Glutamatergic neuron (in vitro differentiated cells): Measurements from ENCODE around the gene DHX40. TPM values are rescaled to one million over a fixed set of nuclear protein-coding genes. Genes with fewer than 3 reads are reported as not detected.

Experiments used
- DNase-seq: peaks from one replicate; pipeline ENCODE4 v3.0.0; 2022
- H3K27ac Mint-ChIP-seq: one replicate; pipeline ENCODE4 v1.8.0; 2020; ENCODE audit warnings: mild to moderate bottlenecking, mixed read lengths, inconsistent platforms; ENCODE audit not compliant: unreplicated experiment
- H3K27me3 Mint-ChIP-seq: one replicate; pipeline ENCODE4 v1.8.0; 2020; ENCODE audit warnings: mild to moderate bottlenecking, moderate library complexity, mixed read lengths, inconsistent platforms; ENCODE audit not compliant: unreplicated experiment
- H3K36me3 Mint-ChIP-seq: one replicate; pipeline ENCODE4 v1.8.0; 2020; ENCODE audit warnings: mild to moderate bottlenecking, mixed read lengths, inconsistent platforms; ENCODE audit not compliant: unreplicated experiment
- H3K4me1 Mint-ChIP-seq: one replicate; pipeline ENCODE4 v1.8.0; 2020; ENCODE audit warnings: mild to moderate bottlenecking, low read depth, mixed read lengths, inconsistent platforms; ENCODE audit not compliant: unreplicated experiment
- H3K4me3 Mint-ChIP-seq: one replicate; pipeline ENCODE4 v1.8.0; 2020; ENCODE audit warnings: mild to moderate bottlenecking, mixed read lengths, inconsistent platforms; ENCODE audit not compliant: unreplicated experiment
- H3K9me3 Mint-ChIP-seq: one replicate; pipeline ENCODE4 v1.8.0; 2020; ENCODE audit warnings: mild to moderate bottlenecking, moderate library complexity, mixed read lengths, inconsistent platforms; ENCODE audit not compliant: unreplicated experiment
- total RNA-seq: library from RNA; stranded (reverse); fragmentation: NEBNext Ultra II Directional; extraction: Animal tissue kit (Norgen Biotek cat#: 25700); gene quantifications from one replicate; pipeline ENCODE4 v1.2.1, GENCODE V29; 2021; ENCODE audit not compliant: unreplicated experiment
- TF ChIP-seq, protein P1 (sequence below): fragments of 200-600 bp; sonication (generic); IDR thresholded peaks from one replicate; pipeline ENCODE4 v1.5.0; 2021; ENCODE audit not compliant: partially characterized antibody, unreplicated experiment

The DHX40 gene
- total RNA-seq, 1 donor from 2014 or later, result 33.7 TPM

GRCh38 chr17:59601130-59601529 is 35.7 kb downstream of the DHX40 start:
- H3K27me3 Mint-ChIP-seq, result no peaks in the 10 kb centered on the region
- no peaks in the 10 kb centered on the region for H3K36me3 Mint-ChIP-seq
- no peaks in the 10 kb centered on the region for H3K4me1 Mint-ChIP-seq
- H3K9me3 Mint-ChIP-seq, result no peaks in the 10 kb centered on the region
- H3K27ac Mint-ChIP-seq, result no peak overlapping the region
- no peak for DNase-seq
- no peak overlapping the region for H3K4me3 Mint-ChIP-seq
- TF ChIP-seq, protein P1, sequence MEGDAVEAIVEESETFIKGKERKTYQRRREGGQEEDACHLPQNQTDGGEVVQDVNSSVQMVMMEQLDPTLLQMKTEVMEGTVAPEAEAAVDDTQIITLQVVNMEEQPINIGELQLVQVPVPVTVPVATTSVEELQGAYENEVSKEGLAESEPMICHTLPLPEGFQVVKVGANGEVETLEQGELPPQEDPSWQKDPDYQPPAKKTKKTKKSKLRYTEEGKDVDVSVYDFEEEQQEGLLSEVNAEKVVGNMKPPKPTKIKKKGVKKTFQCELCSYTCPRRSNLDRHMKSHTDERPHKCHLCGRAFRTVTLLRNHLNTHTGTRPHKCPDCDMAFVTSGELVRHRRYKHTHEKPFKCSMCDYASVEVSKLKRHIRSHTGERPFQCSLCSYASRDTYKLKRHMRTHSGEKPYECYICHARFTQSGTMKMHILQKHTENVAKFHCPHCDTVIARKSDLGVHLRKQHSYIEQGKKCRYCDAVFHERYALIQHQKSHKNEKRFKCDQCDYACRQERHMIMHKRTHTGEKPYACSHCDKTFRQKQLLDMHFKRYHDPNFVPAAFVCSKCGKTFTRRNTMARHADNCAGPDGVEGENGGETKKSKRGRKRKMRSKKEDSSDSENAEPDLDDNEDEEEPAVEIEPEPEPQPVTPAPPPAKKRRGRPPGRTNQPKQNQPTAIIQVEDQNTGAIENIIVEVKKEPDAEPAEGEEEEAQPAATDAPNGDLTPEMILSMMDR, result no peak

GRCh38 chr17:59607061-59607460 is 41.7 kb downstream of the DHX40 start:
- Mint-ChIP-seq H3K27me3 (no peaks in the 10 kb centered on the region), H3K4me3 (no peak overlapping the region), H3K4me1 (no peaks in the 10 kb centered on the region), H3K27ac (no peak overlapping the region), H3K9me3 (no peaks in the 10 kb centered on the region), H3K36me3 (no peaks in the 10 kb centered on the region)
- DNase-seq, result no peak
- TF ChIP-seq, protein P1, result no peak

- H3K4me1 Mint-ChIP-seq, result no peaks in the 10 kb centered on the region
- H3K27me3 Mint-ChIP-seq, result no peaks in the 10 kb centered on the region
- TF ChIP-seq, protein P1, result peak; percentile 54
- H3K27ac Mint-ChIP-seq, result no peak overlapping the region
- H3K4me3 Mint-ChIP-seq, result no peak overlapping the region
- H3K36me3 Mint-ChIP-seq, result no peaks in the 10 kb centered on the region
- no peaks in the 10 kb centered on the region for H3K9me3 Mint-ChIP-seq
- peak; percentile 55 for DNase-seq
Measured at GRCh38 chr17:59607817-59608403, 42.5 kb downstream of the DHX40 start.

- H3K4me3 Mint-ChIP-seq, result no peak overlapping the region
- peaks cover 2% of the 10 kb centered on the region for H3K4me1 Mint-ChIP-seq
- no peaks in the 10 kb centered on the region for H3K27me3 Mint-ChIP-seq
- TF ChIP-seq, protein P1, result no peak
- H3K9me3 Mint-ChIP-seq, result no peaks in the 10 kb centered on the region
- H3K36me3 Mint-ChIP-seq, result no peaks in the 10 kb centered on the region
- H3K27ac Mint-ChIP-seq, result no peak overlapping the region
- DNase-seq, result no peak
Measured at GRCh38 chr17:59611503-59611902, 46.1 kb downstream of the DHX40 start.

GRCh38 chr17:59616253-59616920 is 51.0 kb downstream of the DHX40 start:
- DNase-seq, result no peak
- H3K27me3 Mint-ChIP-seq, result peaks cover 10% of the 10 kb centered on the region
- peaks cover 12% of the 10 kb centered on the region for H3K9me3 Mint-ChIP-seq
- H3K4me1 Mint-ChIP-seq, result peaks cover 9% of the 10 kb centered on the region
- H3K36me3 Mint-ChIP-seq, result no peaks in the 10 kb centered on the region
- H3K4me3 Mint-ChIP-seq, result no peak overlapping the region
- TF ChIP-seq, protein P1, result no peak
- H3K27ac Mint-ChIP-seq, result no peak overlapping the region
